PC-3 (cell line): ENCODE measurements around the gene GATAD2A.

Source experiments
- EZH2 ChIP-seq: fragments of 300-600 bp; sonication (generic); IDR thresholded peaks from one replicate; pipeline ENCODE4 v1.6.1; 2017; ENCODE audit warnings: antibody characterized with exemption, mild to moderate bottlenecking, low read length; ENCODE audit not compliant: unreplicated experiment
- TF ChIP-seq, protein P1 (sequence below): fragments of 300-600 bp; sonication (generic); conservative IDR thresholded peaks from 2 replicates; pipeline ENCODE4 v1.5.1; 2017; ENCODE audit warnings: antibody characterized with exemption, low read depth, mild to moderate bottlenecking, low read length

DNA sequence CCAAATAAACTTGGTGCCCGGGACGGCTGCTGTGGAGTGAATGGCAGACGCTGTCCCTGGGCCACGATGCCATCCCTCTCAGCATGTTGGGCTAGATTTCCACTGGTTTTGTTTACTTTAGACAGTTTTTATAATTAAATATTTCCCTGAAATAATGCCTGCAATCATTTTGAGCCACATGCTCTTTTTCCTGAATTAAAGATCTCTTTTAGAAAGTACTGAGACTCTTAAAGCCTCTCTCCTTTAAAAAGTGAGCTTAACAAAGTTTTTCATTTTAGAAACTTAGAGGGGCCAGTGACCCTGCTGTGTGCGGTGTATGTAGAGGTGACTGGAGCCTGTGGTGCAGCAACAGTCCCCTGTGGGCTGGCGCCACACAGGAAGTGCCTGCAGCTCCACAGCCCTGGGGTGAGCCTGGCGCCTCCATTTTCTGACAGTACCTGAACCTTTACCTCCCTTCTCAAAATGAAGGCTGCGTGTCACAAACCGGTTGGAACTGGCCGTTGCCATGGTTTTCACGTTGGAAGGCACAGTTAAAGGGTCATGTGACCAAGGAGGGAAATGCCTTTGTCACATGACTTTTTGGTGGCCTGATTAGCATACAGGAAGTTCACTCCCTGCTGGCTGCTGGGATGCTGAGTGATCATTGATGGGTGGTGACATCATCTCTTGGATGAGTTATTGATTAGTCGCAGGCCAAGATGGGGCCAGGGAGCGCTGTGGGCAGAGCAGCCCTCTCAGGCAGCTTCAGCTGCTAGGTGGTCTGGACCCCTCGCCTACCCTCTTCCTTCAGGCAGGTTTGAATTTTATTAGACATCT lies 83.6 kb downstream of the GATAD2A start:
- TF ChIP-seq, protein P1, sequence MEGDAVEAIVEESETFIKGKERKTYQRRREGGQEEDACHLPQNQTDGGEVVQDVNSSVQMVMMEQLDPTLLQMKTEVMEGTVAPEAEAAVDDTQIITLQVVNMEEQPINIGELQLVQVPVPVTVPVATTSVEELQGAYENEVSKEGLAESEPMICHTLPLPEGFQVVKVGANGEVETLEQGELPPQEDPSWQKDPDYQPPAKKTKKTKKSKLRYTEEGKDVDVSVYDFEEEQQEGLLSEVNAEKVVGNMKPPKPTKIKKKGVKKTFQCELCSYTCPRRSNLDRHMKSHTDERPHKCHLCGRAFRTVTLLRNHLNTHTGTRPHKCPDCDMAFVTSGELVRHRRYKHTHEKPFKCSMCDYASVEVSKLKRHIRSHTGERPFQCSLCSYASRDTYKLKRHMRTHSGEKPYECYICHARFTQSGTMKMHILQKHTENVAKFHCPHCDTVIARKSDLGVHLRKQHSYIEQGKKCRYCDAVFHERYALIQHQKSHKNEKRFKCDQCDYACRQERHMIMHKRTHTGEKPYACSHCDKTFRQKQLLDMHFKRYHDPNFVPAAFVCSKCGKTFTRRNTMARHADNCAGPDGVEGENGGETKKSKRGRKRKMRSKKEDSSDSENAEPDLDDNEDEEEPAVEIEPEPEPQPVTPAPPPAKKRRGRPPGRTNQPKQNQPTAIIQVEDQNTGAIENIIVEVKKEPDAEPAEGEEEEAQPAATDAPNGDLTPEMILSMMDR: no peak
- TF ChIP-seq EZH2: no peak
